Measurements from ENCODE around the gene SLC29A1. TPM values are rescaled to one million over a fixed set of nuclear protein-coding genes. Genes with fewer than 3 reads are reported as not detected.

SLC29A1 gene
- total and polyA plus RNA-seq, 9 of the 15 experiments (the other 6 are each of a cell fraction or from before 2014, with no cell fraction given) = 18.9 to 170 (median 57.7) TPM

GRCh38 chr6:44176762-44177509 is 46.5 kb upstream of the SLC29A1 start (continued):
- TF ChIP-seq NR2C2 (CRISPR knock-in tag; IDR thresholded peaks at IDR 0.05) (peak; percentile 56; the same call in 1 of the 2 replicates), NR2C2 (tag; IDR thresholded peaks at IDR 0.05) (no peak), E2F5 (CRISPR knock-in tag; IDR thresholded peaks at IDR 0.05) (no peak), MITF (IDR thresholded peaks at IDR 0.05) (no peak), NFE2L1 (tag; IDR thresholded peaks at IDR 0.05; ENCODE audit: borderline replicate concordance, low read depth) (no peak), NCOA6 (IDR thresholded peaks at IDR 0.05) (no peak), ZBTB7A (IDR thresholded peaks at IDR 0.05; ENCODE audit: borderline replicate concordance, control insufficient read depth, low read depth, low read length) (peak; percentile 55; the same call in 1 of the 2 replicates), ZNF444 (CRISPR knock-in tag; IDR thresholded peaks at IDR 0.05) (no peak), ZNF134 (CRISPR knock-in tag; conservative IDR thresholded peaks at IDR 0.05) (no peak), RBBP5 (IDR thresholded peaks at IDR 0.05; ENCODE audit: borderline replicate concordance, insufficient read depth, low read length, poor library complexity, severe bottlenecking) (no peak), ZNF282 (CRISPR knock-in tag; IDR thresholded peaks at IDR 0.05) (no peak), RNF2 (IDR thresholded peaks at IDR 0.05) (no peak), BHLHE40 (IDR thresholded peaks at IDR 0.05; ENCODE audit: low read length) (peak; percentile 13; the same call in 1 of the 2 replicates), CREM (IDR thresholded peaks at IDR 0.05; ENCODE audit: low read depth) (0 out of 2 replicates have a peak, but pooled peaks have one; percentile 14), KLF6 (CRISPR knock-in tag; IDR thresholded peaks at IDR 0.05; ENCODE audit: borderline replicate concordance) (no peak), BCOR (IDR thresholded peaks at IDR 0.05) (no peak), HNRNPK (IDR thresholded peaks at IDR 0.05; ENCODE audit: low read depth, low read length, poor library complexity, severe bottlenecking) (no peak), STAT6 (CRISPR knock-in tag; IDR thresholded peaks at IDR 0.05) (no peak)
- TF ChIP-seq, protein P1, sequence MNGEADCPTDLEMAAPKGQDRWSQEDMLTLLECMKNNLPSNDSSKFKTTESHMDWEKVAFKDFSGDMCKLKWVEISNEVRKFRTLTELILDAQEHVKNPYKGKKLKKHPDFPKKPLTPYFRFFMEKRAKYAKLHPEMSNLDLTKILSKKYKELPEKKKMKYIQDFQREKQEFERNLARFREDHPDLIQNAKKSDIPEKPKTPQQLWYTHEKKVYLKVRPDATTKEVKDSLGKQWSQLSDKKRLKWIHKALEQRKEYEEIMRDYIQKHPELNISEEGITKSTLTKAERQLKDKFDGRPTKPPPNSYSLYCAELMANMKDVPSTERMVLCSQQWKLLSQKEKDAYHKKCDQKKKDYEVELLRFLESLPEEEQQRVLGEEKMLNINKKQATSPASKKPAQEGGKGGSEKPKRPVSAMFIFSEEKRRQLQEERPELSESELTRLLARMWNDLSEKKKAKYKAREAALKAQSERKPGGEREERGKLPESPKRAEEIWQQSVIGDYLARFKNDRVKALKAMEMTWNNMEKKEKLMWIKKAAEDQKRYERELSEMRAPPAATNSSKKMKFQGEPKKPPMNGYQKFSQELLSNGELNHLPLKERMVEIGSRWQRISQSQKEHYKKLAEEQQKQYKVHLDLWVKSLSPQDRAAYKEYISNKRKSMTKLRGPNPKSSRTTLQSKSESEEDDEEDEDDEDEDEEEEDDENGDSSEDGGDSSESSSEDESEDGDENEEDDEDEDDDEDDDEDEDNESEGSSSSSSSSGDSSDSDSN (IDR thresholded peaks at IDR 0.05; ENCODE audit: borderline replicate concordance in 1 of 2, low read depth in 2 of 2, low read length in 2 of 2) = no peak
